Measurements from ENCODE around the gene ZBTB40.

Gene ZBTB40

DNA sequence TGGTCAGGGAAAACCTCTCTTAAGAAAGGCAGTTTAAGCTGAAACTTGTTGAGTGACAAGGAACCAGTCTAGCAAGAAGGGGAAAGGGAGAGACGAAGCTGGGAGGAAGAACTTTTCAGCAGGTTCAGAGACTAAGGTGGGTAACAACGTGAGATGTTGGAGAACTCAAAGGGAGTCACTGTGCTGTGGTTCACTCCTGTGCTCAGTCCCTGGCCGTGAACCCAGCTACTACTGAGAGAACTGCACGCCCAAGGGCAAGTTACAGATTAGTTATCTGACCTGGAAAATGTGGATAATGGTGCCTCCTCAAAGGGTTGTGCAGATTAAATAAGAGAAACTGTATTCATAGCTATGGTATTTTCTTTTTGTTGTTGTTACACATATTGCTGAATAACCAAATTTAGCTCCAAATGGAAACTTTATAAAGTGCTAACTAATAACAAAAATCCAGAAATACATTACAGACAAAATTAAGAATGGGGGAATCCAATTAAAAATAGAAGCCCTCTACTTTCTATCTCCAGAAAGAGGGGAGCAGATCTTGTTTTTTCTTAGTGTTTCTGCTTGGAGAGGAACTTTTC is 2.9 kb downstream of the ZBTB40 start:
- Histone ChIP-seq H3K4me3 (ENCODE audit: low read depth in 1 of 2, low read length in 2 of 2) (no peak overlapping the region), H3K36me3 (ENCODE audit: control insufficient read depth in 1 of 2, insufficient read depth in 2 of 2, low read length in 2 of 2) (peaks cover 0 to 5% of the 10 kb centered on the region in 2 donors), H3K4me1 (ENCODE audit: control insufficient read depth in 1 of 2, insufficient read depth in 2 of 2, low read length in 2 of 2) (peaks cover 18 to 31% of the 10 kb centered on the region in 2 donors), H3K9me3 (ENCODE audit: control insufficient read depth in 1 of 2, low read length in 2 of 2) (no peaks in the 10 kb centered on the region), H3K27me3 (ENCODE audit: low read depth, low read length) (no peaks in the 10 kb centered on the region), H3K27ac (ENCODE audit: low read length) (no peak overlapping the region)

DNA sequence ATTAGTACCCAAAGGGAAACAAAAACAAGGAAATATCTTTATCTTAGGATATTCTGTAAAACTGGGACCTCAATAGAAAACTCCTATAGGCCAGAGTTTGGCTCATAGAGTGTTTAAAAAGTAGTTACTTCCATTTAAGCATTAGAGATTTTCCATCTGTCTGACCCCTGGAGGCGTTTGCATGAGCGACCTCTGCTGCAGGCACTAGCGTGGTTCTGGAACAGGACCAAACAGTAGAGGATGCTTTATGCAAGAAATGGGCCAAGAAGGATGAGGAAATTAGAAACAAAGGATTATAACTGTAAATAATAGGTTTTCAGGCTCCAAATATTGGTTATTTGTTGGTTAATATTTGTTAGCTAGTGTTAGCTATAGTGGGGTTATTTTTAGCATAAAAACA is 5.7 kb downstream of the ZBTB40 start:
- Histone ChIP-seq H3K4me1 (ENCODE audit: control insufficient read depth in 1 of 2, insufficient read depth in 2 of 2, low read length in 2 of 2) (peaks cover 18 to 31% of the 10 kb centered on the region in 2 donors), H3K9me3 (ENCODE audit: control insufficient read depth in 1 of 2, low read length in 2 of 2) (no peaks in the 10 kb centered on the region), H3K27me3 (ENCODE audit: low read depth, low read length) (no peaks in the 10 kb centered on the region), H3K4me3 (ENCODE audit: low read depth in 1 of 2, low read length in 2 of 2) (no peak overlapping the region), H3K27ac (ENCODE audit: low read length) (no peak overlapping the region), H3K36me3 (ENCODE audit: control insufficient read depth in 1 of 2, insufficient read depth in 2 of 2, low read length in 2 of 2) (no peaks in the 10 kb centered on the region)

- Histone ChIP-seq H3K27ac (ENCODE audit: low read length) (no peak overlapping the region), H3K9me3 (ENCODE audit: control insufficient read depth in 1 of 2, low read length in 2 of 2) (no peaks in the 10 kb centered on the region), H3K36me3 (ENCODE audit: control insufficient read depth in 1 of 2, insufficient read depth in 2 of 2, low read length in 2 of 2) (no peaks in the 10 kb centered on the region), H3K4me3 (ENCODE audit: low read depth in 1 of 2, low read length in 2 of 2) (no peak overlapping the region), H3K4me1 (ENCODE audit: control insufficient read depth in 1 of 2, insufficient read depth in 2 of 2, low read length in 2 of 2) (peaks cover 13 to 27% of the 10 kb centered on the region in 2 donors), H3K27me3 (ENCODE audit: low read depth, low read length) (no peaks in the 10 kb centered on the region)
These were observed 6.2 kb downstream of the ZBTB40 start for GRCh38 chr1:22457836-22458235.

DNA sequence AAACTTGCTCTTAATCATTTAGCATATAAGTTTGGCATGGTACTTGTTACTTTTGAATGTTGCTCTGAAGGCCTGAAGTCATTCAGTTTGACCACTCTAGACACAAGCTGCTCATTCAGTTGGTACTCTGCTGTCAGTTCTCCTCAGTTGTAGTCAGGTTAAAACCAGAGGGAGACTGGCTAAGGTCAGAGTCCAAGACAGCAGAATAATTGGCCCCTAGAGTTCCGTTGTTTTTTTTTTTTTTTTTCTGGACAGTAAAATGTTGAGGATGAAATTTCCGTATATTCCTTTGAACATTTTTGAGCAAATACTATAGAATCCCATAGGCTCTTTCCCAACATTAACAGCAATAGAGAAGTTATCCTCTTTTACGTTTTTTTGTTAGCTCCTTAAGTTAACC is 9.4 kb downstream of the ZBTB40 start:
- peaks cover 7 to 15% of the 10 kb centered on the region in 2 donors for H3K4me1 ChIP-seq (ENCODE audit: control insufficient read depth in 1 of 2, insufficient read depth in 2 of 2, low read length in 2 of 2)

GRCh38 chr1:22461678-22462527 is 10.3 kb downstream of the ZBTB40 start:
- H3K27me3 ChIP-seq (ENCODE audit: low read depth, low read length) = no peaks in the 10 kb centered on the region
- H3K36me3 ChIP-seq (ENCODE audit: control insufficient read depth in 1 of 2, insufficient read depth in 2 of 2, low read length in 2 of 2) = no peaks in the 10 kb centered on the region
- H3K27ac ChIP-seq (ENCODE audit: low read length) = no peak overlapping the region
- no peak overlapping the region for H3K4me3 ChIP-seq (ENCODE audit: low read depth in 1 of 2, low read length in 2 of 2)
- H3K9me3 ChIP-seq (ENCODE audit: control insufficient read depth in 1 of 2, low read length in 2 of 2) = no peaks in the 10 kb centered on the region
- H3K4me1 ChIP-seq (ENCODE audit: control insufficient read depth in 1 of 2, insufficient read depth in 2 of 2, low read length in 2 of 2) = peaks cover 0 to 15% of the 10 kb centered on the region in 2 donors

More for the DNA sequence above, 9.4 kb downstream of the ZBTB40 start:
- H3K27me3 ChIP-seq (ENCODE audit: low read depth, low read length) = no peaks in the 10 kb centered on the region
- no peaks in the 10 kb centered on the region for H3K36me3 ChIP-seq (ENCODE audit: control insufficient read depth in 1 of 2, insufficient read depth in 2 of 2, low read length in 2 of 2)
- no peaks in the 10 kb centered on the region for H3K9me3 ChIP-seq (ENCODE audit: control insufficient read depth in 1 of 2, low read length in 2 of 2)
- no peak overlapping the region for H3K27ac ChIP-seq (ENCODE audit: low read length)
- no peak overlapping the region for H3K4me3 ChIP-seq (ENCODE audit: low read depth in 1 of 2, low read length in 2 of 2)

DNA sequence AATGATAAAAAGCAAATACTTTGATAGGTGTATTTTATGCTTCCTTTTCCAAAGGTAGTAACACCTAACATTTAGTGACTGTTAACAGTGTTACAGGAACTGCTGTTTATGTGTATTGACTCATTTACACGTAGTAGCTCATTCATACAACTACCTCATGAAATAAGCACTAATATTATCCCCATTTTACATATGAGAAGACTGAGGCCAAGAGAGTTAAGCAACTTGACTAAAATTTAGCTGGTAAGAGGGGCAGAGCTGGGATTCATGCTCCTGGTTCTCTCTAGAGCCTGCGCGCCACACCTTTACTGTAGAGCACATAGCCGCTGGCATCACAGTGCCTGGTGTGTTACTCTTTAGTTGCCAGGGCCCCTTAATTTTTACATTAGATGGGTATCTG is 11.3 kb downstream of the ZBTB40 start:
- no peaks in the 10 kb centered on the region for H3K27me3 ChIP-seq (ENCODE audit: low read depth, low read length)
- no peaks in the 10 kb centered on the region for H3K36me3 ChIP-seq (ENCODE audit: control insufficient read depth in 1 of 2, insufficient read depth in 2 of 2, low read length in 2 of 2)
- H3K9me3 ChIP-seq (ENCODE audit: control insufficient read depth in 1 of 2, low read length in 2 of 2) = no peaks in the 10 kb centered on the region
- H3K27ac ChIP-seq (ENCODE audit: low read length) = no peak overlapping the region
- peaks cover 0 to 5% of the 10 kb centered on the region in 2 donors for H3K4me1 ChIP-seq (ENCODE audit: control insufficient read depth in 1 of 2, insufficient read depth in 2 of 2, low read length in 2 of 2)
- H3K4me3 ChIP-seq (ENCODE audit: low read depth in 1 of 2, low read length in 2 of 2) = no peak overlapping the region

DNA sequence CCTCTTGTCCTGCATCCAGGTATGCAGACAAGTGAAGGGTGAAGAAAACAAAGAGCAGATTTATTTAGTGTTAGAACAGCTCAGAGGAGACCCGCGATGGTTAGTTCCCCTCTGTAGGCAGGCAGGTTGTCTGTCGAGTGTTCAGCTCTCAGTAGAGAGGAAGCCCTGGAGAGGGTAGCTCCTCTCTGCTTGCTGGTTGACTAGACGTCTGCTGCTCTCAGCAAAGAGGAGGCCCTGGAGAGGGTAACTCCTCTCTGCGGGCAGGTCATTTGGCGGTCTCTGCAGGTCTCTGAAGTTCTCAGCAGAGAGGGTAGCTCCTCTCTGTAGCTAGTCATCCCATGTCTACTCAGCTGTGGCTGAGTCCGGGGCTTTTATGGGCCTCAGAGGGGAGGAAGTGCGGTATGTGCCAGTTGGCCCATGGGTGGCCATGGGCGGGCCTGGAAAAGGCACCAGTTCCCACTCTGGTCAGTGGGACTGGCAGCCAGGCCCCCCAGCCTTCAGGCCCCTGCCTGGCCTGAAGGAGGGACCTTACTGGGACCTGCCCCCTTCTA is 13.4 kb downstream of the ZBTB40 start:
- no peak overlapping the region for H3K4me3 ChIP-seq (ENCODE audit: low read depth in 1 of 2, low read length in 2 of 2)
- H3K36me3 ChIP-seq (ENCODE audit: control insufficient read depth in 1 of 2, insufficient read depth in 2 of 2, low read length in 2 of 2) = no peaks in the 10 kb centered on the region
- no peaks in the 10 kb centered on the region for H3K9me3 ChIP-seq (ENCODE audit: control insufficient read depth in 1 of 2, low read length in 2 of 2)
- no peaks in the 10 kb centered on the region for H3K4me1 ChIP-seq (ENCODE audit: control insufficient read depth in 1 of 2, insufficient read depth in 2 of 2, low read length in 2 of 2)
- no peaks in the 10 kb centered on the region for H3K27me3 ChIP-seq (ENCODE audit: low read depth, low read length)
- no peak overlapping the region for H3K27ac ChIP-seq (ENCODE audit: low read length)

DNA sequence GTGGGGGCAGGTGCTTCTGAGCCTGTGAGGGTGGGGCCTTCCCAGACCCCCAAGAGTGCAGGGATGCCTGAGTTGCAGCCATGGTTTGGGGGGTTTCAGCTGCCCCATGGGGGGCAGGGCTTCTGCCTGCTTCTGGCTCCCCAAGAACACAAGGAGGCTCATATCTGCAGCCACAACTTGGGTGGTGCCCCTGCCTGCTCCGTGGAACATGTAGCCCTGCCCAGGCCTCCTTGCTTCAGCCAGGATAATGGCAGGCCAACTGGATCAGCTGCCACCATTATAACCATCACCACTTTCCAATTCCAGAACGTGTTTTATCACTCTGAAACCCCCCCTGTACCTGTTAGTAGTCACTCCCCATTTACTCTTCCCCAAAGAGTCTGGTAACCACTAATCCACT is 14.0 kb downstream of the ZBTB40 start:
- H3K27ac ChIP-seq (ENCODE audit: low read length) = no peak overlapping the region
- no peaks in the 10 kb centered on the region for H3K9me3 ChIP-seq (ENCODE audit: control insufficient read depth in 1 of 2, low read length in 2 of 2)

GRCh38 chr1:22470227-22470626 is 18.6 kb downstream of the ZBTB40 start:
- H3K4me3 ChIP-seq (ENCODE audit: low read depth in 1 of 2, low read length in 2 of 2) = no peak overlapping the region
- H3K4me1 ChIP-seq (ENCODE audit: control insufficient read depth in 1 of 2, insufficient read depth in 2 of 2, low read length in 2 of 2) = peaks cover 0 to 17% of the 10 kb centered on the region in 2 donors
- H3K36me3 ChIP-seq (ENCODE audit: control insufficient read depth in 1 of 2, insufficient read depth in 2 of 2, low read length in 2 of 2) = no peaks in the 10 kb centered on the region
- H3K9me3 ChIP-seq (ENCODE audit: control insufficient read depth in 1 of 2, low read length in 2 of 2) = no peaks in the 10 kb centered on the region
- H3K27me3 ChIP-seq (ENCODE audit: low read depth, low read length) = no peaks in the 10 kb centered on the region
- H3K27ac ChIP-seq (ENCODE audit: low read length) = no peak overlapping the region

More for the DNA sequence above, 14.0 kb downstream of the ZBTB40 start:
- Histone ChIP-seq H3K4me1 (ENCODE audit: control insufficient read depth in 1 of 2, insufficient read depth in 2 of 2, low read length in 2 of 2) (peaks cover 0 to 5% of the 10 kb centered on the region in 2 donors), H3K27me3 (ENCODE audit: low read depth, low read length) (no peaks in the 10 kb centered on the region), H3K4me3 (ENCODE audit: low read depth in 1 of 2, low read length in 2 of 2) (no peak overlapping the region), H3K36me3 (ENCODE audit: control insufficient read depth in 1 of 2, insufficient read depth in 2 of 2, low read length in 2 of 2) (no peaks in the 10 kb centered on the region)

- Histone ChIP-seq H3K9me3 (ENCODE audit: control insufficient read depth in 1 of 2, low read length in 2 of 2) (no peaks in the 10 kb centered on the region), H3K4me3 (ENCODE audit: low read depth in 1 of 2, low read length in 2 of 2) (no peak overlapping the region), H3K27me3 (ENCODE audit: low read depth, low read length) (no peaks in the 10 kb centered on the region), H3K4me1 (ENCODE audit: control insufficient read depth in 1 of 2, insufficient read depth in 2 of 2, low read length in 2 of 2) (peaks cover 0 to 17% of the 10 kb centered on the region in 2 donors), H3K27ac (ENCODE audit: low read length) (no peak overlapping the region), H3K36me3 (ENCODE audit: control insufficient read depth in 1 of 2, insufficient read depth in 2 of 2, low read length in 2 of 2) (no peaks in the 10 kb centered on the region)
These were observed 19.4 kb downstream of the ZBTB40 start for GRCh38 chr1:22471078-22471477.

DNA sequence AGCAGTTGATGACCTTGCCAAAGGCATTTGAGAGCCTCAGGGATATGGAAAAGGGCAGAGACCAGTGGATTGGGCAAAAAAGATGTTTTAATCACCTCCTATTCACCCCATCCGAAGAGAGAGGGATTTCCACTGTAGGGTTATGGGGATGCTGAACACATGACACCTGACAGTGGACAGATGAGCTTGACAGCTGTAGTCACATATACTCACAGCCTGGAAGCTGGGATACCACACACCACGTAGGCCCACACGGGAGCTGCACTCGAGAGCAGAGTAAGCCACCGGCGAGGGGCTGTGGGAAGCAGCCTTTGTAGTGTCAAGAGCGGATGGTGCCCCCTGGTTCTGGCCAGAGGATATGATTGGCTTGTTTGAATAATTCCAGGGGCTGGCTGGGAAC is 20.0 kb downstream of the ZBTB40 start:
- Histone ChIP-seq H3K4me1 (ENCODE audit: control insufficient read depth in 1 of 2, insufficient read depth in 2 of 2, low read length in 2 of 2) (peaks cover 0 to 17% of the 10 kb centered on the region in 2 donors), H3K36me3 (ENCODE audit: control insufficient read depth in 1 of 2, insufficient read depth in 2 of 2, low read length in 2 of 2) (no peaks in the 10 kb centered on the region), H3K9me3 (ENCODE audit: control insufficient read depth in 1 of 2, low read length in 2 of 2) (no peaks in the 10 kb centered on the region), H3K27ac (ENCODE audit: low read length) (no peak overlapping the region), H3K4me3 (ENCODE audit: low read depth in 1 of 2, low read length in 2 of 2) (no peak overlapping the region), H3K27me3 (ENCODE audit: low read depth, low read length) (no peaks in the 10 kb centered on the region)
